ENCODE results near the gene UQCRC1.

The UQCRC1 gene

DNA sequence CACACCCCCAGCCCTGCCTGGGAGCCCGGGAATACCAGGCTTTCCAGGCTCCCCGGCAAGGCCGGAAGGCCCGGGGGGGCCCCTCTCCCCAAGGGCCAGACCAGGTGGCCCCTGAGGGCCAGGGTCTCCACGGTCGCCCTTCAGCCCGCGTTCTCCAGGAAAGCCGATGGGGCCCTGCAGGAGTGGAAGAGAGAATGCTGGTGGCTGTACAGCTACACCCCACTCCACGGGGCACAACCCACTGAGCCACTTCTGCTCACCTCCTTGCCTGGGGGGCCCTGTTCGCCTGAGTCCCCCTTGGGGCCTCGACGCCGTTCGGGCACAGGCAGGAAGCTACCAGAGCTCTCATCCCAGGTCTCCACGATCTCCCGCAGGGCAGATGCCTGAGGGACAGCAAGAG lies 34.1 kb downstream of the UQCRC1 start:
- no peak for TF ChIP-seq YY1 (IDR thresholded peaks at IDR 0.05; ENCODE audit: low read depth)
- no peak for TF ChIP-seq ZBTB7A (IDR thresholded peaks at IDR 0.05; ENCODE audit: low read depth)
- TF ChIP-seq CEBPB (IDR thresholded peaks at IDR 0.05) = no peak
- no peak for TF ChIP-seq MAX (IDR thresholded peaks at IDR 0.05)
- TF ChIP-seq, protein P1, sequence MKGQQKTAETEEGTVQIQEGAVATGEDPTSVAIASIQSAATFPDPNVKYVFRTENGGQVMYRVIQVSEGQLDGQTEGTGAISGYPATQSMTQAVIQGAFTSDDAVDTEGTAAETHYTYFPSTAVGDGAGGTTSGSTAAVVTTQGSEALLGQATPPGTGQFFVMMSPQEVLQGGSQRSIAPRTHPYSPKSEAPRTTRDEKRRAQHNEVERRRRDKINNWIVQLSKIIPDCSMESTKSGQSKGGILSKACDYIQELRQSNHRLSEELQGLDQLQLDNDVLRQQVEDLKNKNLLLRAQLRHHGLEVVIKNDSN (IDR thresholded peaks at IDR 0.05) = no peak
- no peak for TF ChIP-seq EGR1 (IDR thresholded peaks at IDR 0.05)
- TF ChIP-seq TCF12 (IDR thresholded peaks at IDR 0.05; ENCODE audit: low read depth) = no peak
- no peak for TF ChIP-seq TEAD4 (IDR thresholded peaks at IDR 0.05)
- no peak for TF ChIP-seq TAF1 (IDR thresholded peaks at IDR 0.05; ENCODE audit: low read depth)
- no peak for TF ChIP-seq RAD21 (IDR thresholded peaks at IDR 0.05; ENCODE audit: low read depth)
- TF ChIP-seq NFIC (IDR thresholded peaks at IDR 0.05) = no peak
- no peak for TF ChIP-seq REST (IDR thresholded peaks at IDR 0.05; ENCODE audit: low read depth)
- TF ChIP-seq CREB1 (IDR thresholded peaks at IDR 0.05; ENCODE audit: low read depth) = no peak
- TF ChIP-seq FOXM1 (IDR thresholded peaks at IDR 0.05; ENCODE audit: borderline replicate concordance, low read depth) = no peak
- TF ChIP-seq EP300 (IDR thresholded peaks at IDR 0.05; ENCODE audit: borderline replicate concordance) = no peak

DNA sequence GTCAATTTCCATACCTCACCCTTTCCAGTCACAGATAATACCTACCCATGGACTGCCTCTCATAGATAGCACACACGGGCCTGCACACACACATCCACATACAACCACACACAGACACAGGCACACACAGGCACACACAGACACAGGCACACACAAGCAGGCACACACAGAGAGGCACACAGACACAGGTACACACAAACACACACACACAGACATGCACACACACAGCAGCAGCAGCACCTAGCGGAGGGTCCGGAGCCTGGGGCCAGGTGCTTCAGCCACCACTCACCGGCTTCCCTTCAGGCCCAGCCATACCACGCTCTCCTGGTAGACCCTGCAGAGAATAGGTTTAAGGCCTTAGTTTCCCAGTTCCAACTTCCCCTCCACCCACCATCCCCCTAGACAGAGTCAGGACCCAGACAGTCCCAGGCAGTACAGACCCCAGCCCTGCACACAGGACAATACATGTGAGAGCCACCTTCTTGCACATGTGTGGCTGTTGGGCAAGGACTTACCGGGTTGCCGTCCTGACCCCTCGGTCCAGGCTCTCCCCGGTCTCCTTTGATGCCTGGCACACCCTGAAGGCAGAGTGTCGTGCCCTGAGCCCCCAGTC lies 35.4 kb downstream of the UQCRC1 start:
- no peak for TF ChIP-seq TEAD4 (IDR thresholded peaks at IDR 0.05)

DNA sequence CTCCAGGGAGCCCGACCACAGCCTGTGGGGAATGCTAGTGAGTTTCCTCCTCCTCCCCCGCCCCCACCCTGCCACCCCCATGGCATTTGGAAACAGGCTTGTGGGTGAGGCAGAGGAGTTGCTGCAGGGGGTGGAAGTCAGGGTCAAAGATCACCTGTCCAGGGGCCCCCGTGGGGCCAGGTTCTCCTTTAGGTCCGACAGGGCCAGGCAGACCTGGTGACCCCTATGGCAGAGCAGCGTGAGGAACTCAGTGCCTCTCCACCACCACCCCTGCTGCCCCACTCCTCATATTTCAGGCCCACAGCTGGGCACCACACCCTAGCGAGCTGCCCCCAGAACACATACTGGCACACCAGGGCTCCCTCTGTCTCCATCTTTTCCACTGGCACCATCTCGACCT lies 36.9 kb downstream of the UQCRC1 start:
- TF ChIP-seq TEAD4 (IDR thresholded peaks at IDR 0.05) (no peak), CEBPB (IDR thresholded peaks at IDR 0.05) (no peak), ZBTB7A (IDR thresholded peaks at IDR 0.05; ENCODE audit: low read depth) (no peak), REST (IDR thresholded peaks at IDR 0.05; ENCODE audit: low read depth) (no peak), TAF1 (IDR thresholded peaks at IDR 0.05; ENCODE audit: low read depth) (no peak), NFIC (IDR thresholded peaks at IDR 0.05) (no peak), RAD21 (IDR thresholded peaks at IDR 0.05; ENCODE audit: low read depth) (no peak), EP300 (IDR thresholded peaks at IDR 0.05; ENCODE audit: borderline replicate concordance) (no peak)
- TF ChIP-seq, protein P1 (IDR thresholded peaks at IDR 0.05) = no peak

DNA sequence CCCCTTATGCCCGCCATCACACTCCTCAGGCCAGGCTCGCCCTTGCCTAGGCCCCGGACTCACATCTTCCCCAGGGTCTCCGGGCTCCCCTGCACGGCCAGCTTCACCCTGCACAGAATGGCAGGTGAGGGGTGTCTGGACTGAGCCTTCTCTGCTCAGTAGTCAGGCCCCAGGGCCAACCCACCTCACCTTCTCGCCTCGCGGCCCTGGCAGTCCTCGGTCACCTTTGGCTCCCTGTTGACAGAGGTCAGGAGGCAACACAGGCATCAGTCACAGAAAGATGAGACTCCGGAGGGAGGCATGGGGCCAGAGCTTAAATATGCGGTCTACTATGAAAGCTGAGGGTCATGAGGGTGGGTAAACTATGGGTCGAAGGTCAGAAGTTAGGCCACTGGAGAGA lies 37.5 kb downstream of the UQCRC1 start:
- TF ChIP-seq TCF12 (IDR thresholded peaks at IDR 0.05; ENCODE audit: low read depth) (no peak), CREB1 (IDR thresholded peaks at IDR 0.05; ENCODE audit: low read depth) (no peak), TAF1 (IDR thresholded peaks at IDR 0.05; ENCODE audit: low read depth) (no peak), RAD21 (IDR thresholded peaks at IDR 0.05; ENCODE audit: low read depth) (no peak), EGR1 (IDR thresholded peaks at IDR 0.05) (no peak), ZBTB7A (IDR thresholded peaks at IDR 0.05; ENCODE audit: low read depth) (no peak), REST (IDR thresholded peaks at IDR 0.05; ENCODE audit: low read depth) (no peak), NFIC (IDR thresholded peaks at IDR 0.05) (no peak), CEBPB (IDR thresholded peaks at IDR 0.05) (no peak), MAX (IDR thresholded peaks at IDR 0.05) (no peak), EP300 (IDR thresholded peaks at IDR 0.05; ENCODE audit: borderline replicate concordance) (no peak), TEAD4 (IDR thresholded peaks at IDR 0.05) (no peak), FOXM1 (IDR thresholded peaks at IDR 0.05; ENCODE audit: borderline replicate concordance, low read depth) (no peak), YY1 (IDR thresholded peaks at IDR 0.05; ENCODE audit: low read depth) (no peak)
- TF ChIP-seq, protein P1 (IDR thresholded peaks at IDR 0.05) = no peak

Measured in Ishikawa (cell line).